ENCODE measurements around the gene GFRA1. TPM values are rescaled to one million over a fixed set of nuclear protein-coding genes. Genes with fewer than 3 reads are reported as not detected.

Gene GFRA1
- total and polyA plus RNA-seq, 2 of the 4 experiments (the other 2 are of a cell fraction): 9.1 to 9.3 TPM

GRCh38 chr10:116185199-116185867, 87.7 kb downstream of the GFRA1 start:
- Histone ChIP-seq H2BK120ac (ENCODE audit: low read depth, low read length) (no peak overlapping the region), H4K20me1 (ENCODE audit: insufficient read depth, low read length) (no peaks in the 10 kb centered on the region), H3K9me3 (ENCODE audit: control insufficient read depth, insufficient read depth, low read length) (no peaks in the 10 kb centered on the region; the same call in 1 of the 2 replicates), H2AK5ac (ENCODE audit: low read depth, low read length) (no peak overlapping the region), H3K4me1 (ENCODE audit: control insufficient read depth, insufficient read depth, low read length) (no peaks in the 10 kb centered on the region), H2BK20ac (ENCODE audit: low read depth, low read length) (no peak overlapping the region), H4K8ac (ENCODE audit: low read depth in 2 of 2, low read length in 2 of 2) (no peak overlapping the region), H2BK5ac (ENCODE audit: low read depth, low read length, poor library complexity, severe bottlenecking) (no peak overlapping the region), H4K91ac (ENCODE audit: insufficient read depth, low read depth, low read length) (no peak overlapping the region), H3K36me3 (ENCODE audit: control insufficient read depth, insufficient read depth, low read length) (no peaks in the 10 kb centered on the region), H3K14ac (replicated peaks; ENCODE audit: low read depth, low read length) (no peak overlapping the region), H2AFZ (replicated peaks; ENCODE audit: low read length, poor library complexity) (no peak overlapping the region), H3K4ac (ENCODE audit: low read depth, low read length) (no peak overlapping the region), H3K23ac (ENCODE audit: low read depth, low read length) (no peak overlapping the region), H2AK9ac (replicated peaks; ENCODE audit: low read depth, low read length, poor library complexity) (no peak overlapping the region), H3K4me3 (ENCODE audit: insufficient read depth, low read depth, low read length) (no peak overlapping the region), H3K27me3 (ENCODE audit: control insufficient read depth, insufficient read depth, low read length) (no peaks in the 10 kb centered on the region), H3K9me1 (ENCODE audit: insufficient read depth, low read length) (no peaks in the 10 kb centered on the region), H3K4me2 (ENCODE audit: low read depth, low read length) (no peak overlapping the region), H3K56ac (ENCODE audit: extremely low read depth, insufficient read depth, low read length) (no peak overlapping the region), H3K18ac (ENCODE audit: low read depth, low read length) (no peak overlapping the region), H3K79me1 (ENCODE audit: low read depth in 1 of 2, low read length in 2 of 2) (no peaks in the 10 kb centered on the region), H3K9ac (ENCODE audit: low read depth, low read length) (no peak overlapping the region), H4K5ac (ENCODE audit: low read depth, low read length) (no peak overlapping the region), H2BK15ac (ENCODE audit: low read depth, low read length) (no peak overlapping the region), H3K27ac (ENCODE audit: insufficient read depth, low read length) (no peak overlapping the region)
- no CpG with 5 or more reads among the region's 7 CpGs for WGBS, 2 experiments (ENCODE audit: extremely low coverage in 2 of 2, insufficient read length in 1 of 2)
- dilution Hi-C loops (cut with HindIII; ENCODE audit: low sequenced_read_pairs, unreplicated experiment) (no loop called here), intact Hi-C loops (cut with micrococcal nuclease) (loop anchor here (10.0 kb wide), 1 partner anchor 89 kb away; the partner anchor contains the start of gene GFRA1), in situ Hi-C loops (cut with MboI; ENCODE audit: low sequenced_read_pairs) (no loop called here)
- no TSS peak for BruUV-seq (replicated peaks)
- ChIA-PET POLR2A (ENCODE audit: unreplicated experiment) (no interaction called here), CTCF (no interaction called here)
- ATAC-seq (ENCODE audit: low read depth): no peak
- no peak for DNase-seq
- no peak for TF ChIP-seq MAFK (IDR thresholded peaks at IDR 0.05; ENCODE audit: low read depth, low read length)
- TF ChIP-seq FOS (IDR thresholded peaks at IDR 0.05; ENCODE audit: low read depth, low read length): no peak
- TF ChIP-seq CEBPB (IDR thresholded peaks at IDR 0.05; ENCODE audit: low read depth, low read length): no peak
- no peak for TF ChIP-seq CTCF (conservative IDR thresholded peaks at IDR 0.05; ENCODE audit: low read depth, low read length)
- TF ChIP-seq MXI1 (IDR thresholded peaks at IDR 0.05; ENCODE audit: borderline replicate concordance, low read depth, low read length): no peak
- TF ChIP-seq POLR2A (IDR thresholded peaks at IDR 0.05; ENCODE audit: low read depth, low read length): no peak
- TF ChIP-seq RFX5 (IDR thresholded peaks at IDR 0.05; ENCODE audit: low read depth, low read length): no peak
- no peak for TF ChIP-seq ELK1 (IDR thresholded peaks at IDR 0.05; ENCODE audit: borderline replicate concordance, low read depth, low read length)
- TF ChIP-seq USF2 (IDR thresholded peaks at IDR 0.05; ENCODE audit: low read depth, low read length): no peak
- no peak for TF ChIP-seq RCOR1 (IDR thresholded peaks at IDR 0.05; ENCODE audit: insufficient replicate concordance, low read length)
- TF ChIP-seq BHLHE40 (IDR thresholded peaks at IDR 0.05; ENCODE audit: low read depth, low read length): no peak
- no peak for TF ChIP-seq SMC3 (IDR thresholded peaks at IDR 0.05; ENCODE audit: low read depth, low read length)
- TF ChIP-seq NFE2L2 (IDR thresholded peaks at IDR 0.05; ENCODE audit: low read depth, low read length): no peak
- TF ChIP-seq MAZ (IDR thresholded peaks at IDR 0.05; ENCODE audit: borderline replicate concordance, low read depth, low read length): no peak
- TF ChIP-seq RAD21 (IDR thresholded peaks at IDR 0.05; ENCODE audit: low read length): no peak
- no peak for TF ChIP-seq CHD1 (IDR thresholded peaks at IDR 0.05; ENCODE audit: low read depth, low read length)
